Tibial nerve (tissue), 4 donors: Measurements from ENCODE around the gene MAP3K7. TPM values are rescaled to one million over a fixed set of nuclear protein-coding genes. Genes with fewer than 3 reads are reported as not detected.

Experiments used
- DNase-seq, 2 donors: peaks; one replicate each; pipeline ENCODE4 v3.0.0-alpha.2; 2019; ENCODE audit warnings: low spot score in 2 of 2
- H3K27ac ChIP-seq, 4 donors: fragments of 200-600 bp; sonication (generic) in 3 of 4; one replicate each; pipeline ENCODE4 v1.5.1; 2017 to 2019; ENCODE audit warnings: mild to moderate bottlenecking in 1 of 4
- H3K27me3 ChIP-seq, 2 donors: fragments of 200-600 bp; sonication (generic) in 1 of 2; one replicate each; pipeline versions ENCODE4 v1.5.1 to v1.6.0; 2017 to 2019
- H3K36me3 ChIP-seq, 3 donors: fragments of 200-600 bp; sonication (generic); one replicate each; pipeline ENCODE4 v1.5.1; 2018 to 2019
- H3K4me1 ChIP-seq, 4 donors: fragments of 200-600 bp; sonication (generic) in 3 of 4; one replicate each; pipeline ENCODE4 v1.5.1; 2017 to 2019
- H3K4me3 ChIP-seq, 4 donors: fragments of 200-600 bp; sonication (generic) in 3 of 4; one replicate each; pipeline ENCODE4 v1.5.1; 2017 to 2019; ENCODE audit warnings: mild to moderate bottlenecking in 1 of 4, moderate library complexity in 1 of 4
- H3K9me3 ChIP-seq, 4 donors: fragments of 200-600 bp; sonication (generic) in 3 of 4; one replicate each; pipeline ENCODE4 v1.5.1; 2017 to 2019
- EP300 ChIP-seq, 2 donors: sonication (generic); formaldehyde crosslinking; IDR thresholded peaks; one replicate each; pipeline ENCODE4 v1.6.1; 2017; ENCODE audit warnings: antibody characterized with exemption in 2 of 2, mild to moderate bottlenecking in 1 of 2
- POLR2A ChIP-seq, 2 donors: fragments of 450-650 bp; IDR thresholded peaks; one replicate each; pipeline ENCODE4 v1.6.1; 2017; ENCODE audit warnings: antibody characterized with exemption in 2 of 2, mild to moderate bottlenecking in 2 of 2, moderate library complexity in 2 of 2
- WGBS, 2 donors: methylation state at CpG; one replicate each; pipeline ENCODE4 v1.1.5; 2018; 5-methylcytosine and 5-hydroxymethylcytosine counted together
- total RNA-seq, 4 donors: library from RNA; depleted of rRNA; stranded (reverse); fragments of >200 nt; gene quantifications; one replicate each; pipeline ENCODE4 v1.1.0, GENCODE V29; 2016
- TF ChIP-seq, protein P1 (sequence below), 5 experiments: fragments of 200-600 bp in 3 of 5; fragments of 450-650 bp in 2 of 5; sonication (generic) in 3 of 5; IDR thresholded peaks; one replicate each; pipeline ENCODE4 v1.5.1; 2016 to 2019; ENCODE audit warnings: antibody characterized with exemption in 5 of 5, mild to moderate bottlenecking in 3 of 5, moderate library complexity in 2 of 5

The MAP3K7 gene
- total RNA-seq, 4 donors from 2014 or later, result 25.2 to 35.4 (median 30.6) TPM

GRCh38 chr6:90604546-90604945 is 17.7 kb upstream of the MAP3K7 start:
- H3K27ac ChIP-seq, result no peak overlapping the region
- H3K4me1 ChIP-seq, result peaks cover 0 to under 1% (median 0%) of the 10 kb centered on the region in 4 donors
- DNase-seq, result no peak
- no peaks in the 10 kb centered on the region for H3K36me3 ChIP-seq
- H3K9me3 ChIP-seq, result no peaks in the 10 kb centered on the region
- H3K27me3 ChIP-seq, result no peaks in the 10 kb centered on the region
- no peak overlapping the region for H3K4me3 ChIP-seq
- TF ChIP-seq POLR2A (IDR thresholded peaks at IDR 0.05), result no peak
- WGBS, 2 donors, result 65 to 67% methylated on average over 1 of the region's 1 CpG

DNA sequence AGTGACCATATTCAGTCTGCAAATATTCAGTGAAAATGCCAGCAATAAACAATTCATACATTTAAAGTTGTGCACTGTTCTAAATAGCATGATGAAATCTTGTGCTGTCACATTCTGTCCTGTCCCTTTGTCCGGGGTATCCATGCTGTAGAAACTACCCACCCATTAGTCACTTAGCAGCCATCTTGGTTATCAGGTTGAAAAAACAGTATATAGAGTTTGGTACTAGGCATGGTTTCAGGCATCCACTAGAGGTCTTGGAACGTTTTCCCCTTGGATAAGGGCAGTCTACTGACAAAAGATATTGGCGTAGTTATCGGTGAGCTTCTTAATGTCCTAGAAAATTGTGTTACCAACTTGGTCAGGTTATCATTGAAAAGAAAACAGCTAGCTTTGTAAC is 12.3 kb upstream of the MAP3K7 start:
- Histone ChIP-seq H3K4me3 (no peak overlapping the region), H3K27me3 (peaks cover 0 to 7% of the 10 kb centered on the region in 2 donors), H3K27ac (no peak overlapping the region), H3K4me1 (no peaks in the 10 kb centered on the region), H3K36me3 (no peaks in the 10 kb centered on the region), H3K9me3 (no peaks in the 10 kb centered on the region)
- DNase-seq, result no peak
- no peak for TF ChIP-seq POLR2A (IDR thresholded peaks at IDR 0.05)
- no peak for TF ChIP-seq EP300 (IDR thresholded peaks at IDR 0.05)
- TF ChIP-seq, protein P1, sequence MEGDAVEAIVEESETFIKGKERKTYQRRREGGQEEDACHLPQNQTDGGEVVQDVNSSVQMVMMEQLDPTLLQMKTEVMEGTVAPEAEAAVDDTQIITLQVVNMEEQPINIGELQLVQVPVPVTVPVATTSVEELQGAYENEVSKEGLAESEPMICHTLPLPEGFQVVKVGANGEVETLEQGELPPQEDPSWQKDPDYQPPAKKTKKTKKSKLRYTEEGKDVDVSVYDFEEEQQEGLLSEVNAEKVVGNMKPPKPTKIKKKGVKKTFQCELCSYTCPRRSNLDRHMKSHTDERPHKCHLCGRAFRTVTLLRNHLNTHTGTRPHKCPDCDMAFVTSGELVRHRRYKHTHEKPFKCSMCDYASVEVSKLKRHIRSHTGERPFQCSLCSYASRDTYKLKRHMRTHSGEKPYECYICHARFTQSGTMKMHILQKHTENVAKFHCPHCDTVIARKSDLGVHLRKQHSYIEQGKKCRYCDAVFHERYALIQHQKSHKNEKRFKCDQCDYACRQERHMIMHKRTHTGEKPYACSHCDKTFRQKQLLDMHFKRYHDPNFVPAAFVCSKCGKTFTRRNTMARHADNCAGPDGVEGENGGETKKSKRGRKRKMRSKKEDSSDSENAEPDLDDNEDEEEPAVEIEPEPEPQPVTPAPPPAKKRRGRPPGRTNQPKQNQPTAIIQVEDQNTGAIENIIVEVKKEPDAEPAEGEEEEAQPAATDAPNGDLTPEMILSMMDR (IDR thresholded peaks at IDR 0.05), result no peak
- 78 to 79% methylated on average over 4 of the region's 4 CpGs for WGBS, 2 donors

GRCh38 chr6:90598192-90598951 is 11.5 kb upstream of the MAP3K7 start:
- no peak for DNase-seq
- no peaks in the 10 kb centered on the region for H3K36me3 ChIP-seq
- no peaks in the 10 kb centered on the region for H3K9me3 ChIP-seq
- H3K27ac ChIP-seq, result no peak overlapping the region
- peaks cover 0 to 7% of the 10 kb centered on the region in 2 donors for H3K27me3 ChIP-seq
- no peak overlapping the region for H3K4me3 ChIP-seq
- TF ChIP-seq, protein P1 (IDR thresholded peaks at IDR 0.05), result no peak
- TF ChIP-seq POLR2A (IDR thresholded peaks at IDR 0.05), result no peak
- TF ChIP-seq EP300 (IDR thresholded peaks at IDR 0.05), result no peak
- 81 to 82% methylated on average over 4 of the region's 4 CpGs for WGBS, 2 donors
- no peaks in the 10 kb centered on the region for H3K4me1 ChIP-seq

GRCh38 chr6:90596967-90597539 is 10.2 kb upstream of the MAP3K7 start:
- Histone ChIP-seq H3K27me3 (peaks cover 0 to 7% of the 10 kb centered on the region in 2 donors), H3K4me3 (no peak overlapping the region), H3K36me3 (no peaks in the 10 kb centered on the region), H3K9me3 (no peaks in the 10 kb centered on the region), H3K4me1 (no peaks in the 10 kb centered on the region), H3K27ac (no peak overlapping the region)
- WGBS, 2 donors, result 60 to 61% methylated on average over 5 of the region's 5 CpGs
- DNase-seq, result no peak
- TF ChIP-seq, protein P1 (IDR thresholded peaks at IDR 0.05), result no peak

- Histone ChIP-seq H3K27ac (no peak overlapping the region), H3K9me3 (no peaks in the 10 kb centered on the region), H3K4me3 (no peak overlapping the region), H3K4me1 (no peaks in the 10 kb centered on the region), H3K27me3 (peaks cover 0 to 7% of the 10 kb centered on the region in 2 donors), H3K36me3 (no peaks in the 10 kb centered on the region)
- 58 to 64% methylated on average over 3 of the region's 3 CpGs for WGBS, 2 donors
- no peak for DNase-seq
- no peak for TF ChIP-seq POLR2A (IDR thresholded peaks at IDR 0.05)
- no peak for TF ChIP-seq EP300 (IDR thresholded peaks at IDR 0.05)
- TF ChIP-seq, protein P1 (IDR thresholded peaks at IDR 0.05), result no peak
Measured at GRCh38 chr6:90595854-90596253, 9.0 kb upstream of the MAP3K7 start.
